Lower leg skin (tissue), 4 donors: ENCODE measurements around the gene DZIP1L. TPM values are rescaled to one million over a fixed set of nuclear protein-coding genes. Genes with fewer than 3 reads are reported as not detected.

Experiments used
- DNase-seq, 2 donors: peaks; one replicate each; pipeline ENCODE4 v3.0.0-alpha.2; 2019; ENCODE audit warnings: low spot score in 2 of 2
- H3K4me3 ChIP-seq: fragments of 200-600 bp; sonication (generic); 2 replicates; pipeline ENCODE4 v1.5.1; 2017; ENCODE audit warnings: mild to moderate bottlenecking, low read depth; ENCODE audit not compliant: poor library complexity, severe bottlenecking
- CTCF ChIP-seq, 3 donors: fragments of 450-650 bp; IDR thresholded peaks; one replicate each; pipeline ENCODE4 v1.5.1; 2016; ENCODE audit warnings: antibody characterized with exemption in 3 of 3, mild to moderate bottlenecking in 3 of 3, moderate library complexity in 2 of 3
- POLR2A ChIP-seq, 2 donors: fragments of 450-650 bp; IDR thresholded peaks; one replicate each; pipeline ENCODE4 v1.6.1; 2016 to 2017; ENCODE audit warnings: antibody characterized with exemption in 2 of 2, mild to moderate bottlenecking in 1 of 2, moderate library complexity in 1 of 2
- WGBS, 2 donors: methylation state at CpG; one replicate each; pipeline ENCODE4 v1.1.5; 2018; 5-methylcytosine and 5-hydroxymethylcytosine counted together
- intact Hi-C: fragments of 100-400 bp; cut with DNase I; formaldehyde crosslinking; loops from one replicate; pipeline ENCODE4 v1.15.0; 2023; ENCODE audit warnings: low total_unique reads
- total RNA-seq, 4 donors: library from RNA; depleted of rRNA; stranded (reverse); fragments of >200 nt; gene quantifications; one replicate each; pipeline ENCODE4 v1.1.0, GENCODE V29; 2016

The DZIP1L gene
- total RNA-seq, 4 donors from 2014 or later = 10.9 to 45.0 (median 16.4) TPM

GRCh38 chr3:138132239-138132638 lies 16.8 kb upstream of the DZIP1L start, which contains the start of gene A4GNT:
A4GNT (minus strand) TSS chr3:138132390; CDS start chr3:138131256, 1,134 bp downstream.
- no peak for DNase-seq
- intact Hi-C loops = no loop called here
- WGBS, 2 donors = 85 to 92% methylated on average over 1 of the region's 1 CpG
- TF ChIP-seq CTCF (IDR thresholded peaks at IDR 0.05) = no peak
- no peak for TF ChIP-seq POLR2A (IDR thresholded peaks at IDR 0.05)
- no peak within 1 kb of the TSS for H3K4me3 ChIP-seq

GRCh38 chr3:138127636-138128365 lies 12.4 kb upstream of the DZIP1L start:
- 80 to 100% methylated on average over 1 of the region's 1 CpG for WGBS, 2 donors
- TF ChIP-seq POLR2A (IDR thresholded peaks at IDR 0.05) (no peak), CTCF (IDR thresholded peaks at IDR 0.05) (no peak)
- intact Hi-C loops = no loop called here
- no peak overlapping the region for H3K4me3 ChIP-seq
- DNase-seq = no peak

- intact Hi-C loops = no loop called here
- no peak for TF ChIP-seq CTCF (IDR thresholded peaks at IDR 0.05)
- no peak for TF ChIP-seq POLR2A (IDR thresholded peaks at IDR 0.05)
- H3K4me3 ChIP-seq = no peak overlapping the region
- no peak for DNase-seq
- 40 to 53% methylated on average over 5 of the region's 5 CpGs for WGBS, 2 donors
Measured at GRCh38 chr3:138125548-138126221, 10.3 kb upstream of the DZIP1L start.

- DNase-seq = no peak
- TF ChIP-seq POLR2A (IDR thresholded peaks at IDR 0.05) (no peak), CTCF (IDR thresholded peaks at IDR 0.05) (no peak)
- intact Hi-C loops = loop anchor here (5.0 kb wide), 1 partner anchor 58 kb away; no protein-coding TSS in a partner anchor
- H3K4me3 ChIP-seq = no peak overlapping the region
- 76 to 78% methylated on average over 10 of the region's 10 CpGs for WGBS, 2 donors
Measured at GRCh38 chr3:138124706-138125355, 9.4 kb upstream of the DZIP1L start.

- intact Hi-C loops = loop anchor here (5.0 kb wide), 1 partner anchor 57 kb away; no protein-coding TSS in a partner anchor
- WGBS, 2 donors = 91 to 94% methylated on average over 6 of the region's 6 CpGs
- no peak overlapping the region for H3K4me3 ChIP-seq
- peak in 1 of 2 donors; percentile 13 for DNase-seq
- TF ChIP-seq POLR2A (IDR thresholded peaks at IDR 0.05) (no peak), CTCF (IDR thresholded peaks at IDR 0.05) (no peak)
Measured at GRCh38 chr3:138124188-138124587, 8.8 kb upstream of the DZIP1L start.
